Subcutaneous abdominal adipose tissue (tissue), 5 donors: Measurements from ENCODE around the gene HS6ST3.

Source experiments
- H3K27ac ChIP-seq: one replicate; pipeline ENCODE4 v1.7.0; 2013; ENCODE audit warnings: low read depth, mild to moderate bottlenecking, inconsistent platforms, low read length, moderate library complexity
- H3K27me3 ChIP-seq, 5 donors: one replicate each; pipeline ENCODE4 v1.7.0; 2013; ENCODE audit warnings: low read length in 5 of 5, inconsistent platforms in 1 of 5; ENCODE audit not compliant: control insufficient read depth in 5 of 5, insufficient read depth in 4 of 5
- H3K36me3 ChIP-seq, 5 donors: one replicate each; pipeline ENCODE4 v1.7.0; 2013; ENCODE audit warnings: low read length in 5 of 5; ENCODE audit not compliant: control insufficient read depth in 5 of 5, insufficient read depth in 5 of 5
- H3K4me1 ChIP-seq, 5 donors: one replicate each; pipeline ENCODE4 v1.7.0; 2013; ENCODE audit warnings: low read length in 5 of 5, mild to moderate bottlenecking in 3 of 5, moderate library complexity in 1 of 5; ENCODE audit not compliant: control insufficient read depth in 5 of 5, insufficient read depth in 5 of 5
- H3K4me3 ChIP-seq, 5 donors: one replicate each; pipeline ENCODE4 v1.7.0; 2013; ENCODE audit warnings: low read length in 5 of 5, low read depth in 1 of 5
- H3K9ac ChIP-seq, 5 donors: one replicate each; pipeline ENCODE4 v1.7.0; 2013; ENCODE audit warnings: low read length in 5 of 5, mild to moderate bottlenecking in 4 of 5, moderate library complexity in 3 of 5
- H3K9me3 ChIP-seq, 5 donors: one replicate each; pipeline ENCODE4 v1.7.0; 2013; ENCODE audit warnings: low read length in 5 of 5; ENCODE audit not compliant: control insufficient read depth in 5 of 5
- donor health status: healthy.
- donor health status: healthy.
- donor health status: healthy.
- donor health status: healthy.
- donor health status: healthy.

HS6ST3 gene

GRCh38 chr13:96539791-96540190, 449.9 kb downstream of the HS6ST3 start:
- Histone ChIP-seq H3K9me3 (no peaks in the 10 kb centered on the region), H3K4me1 (no peaks in the 10 kb centered on the region)

GRCh38 chr13:96540670-96541069, 450.8 kb downstream of the HS6ST3 start:
- Histone ChIP-seq H3K9me3 (no peaks in the 10 kb centered on the region), H3K4me3 (no peak overlapping the region), H3K27me3 (no peaks in the 10 kb centered on the region), H3K9ac (no peak overlapping the region), H3K36me3 (no peaks in the 10 kb centered on the region), H3K27ac (no peak overlapping the region), H3K4me1 (no peaks in the 10 kb centered on the region)

More at GRCh38 chr13:96539791-96540190, 449.9 kb downstream of the HS6ST3 start:
- H3K36me3 ChIP-seq = no peaks in the 10 kb centered on the region
- no peak overlapping the region for H3K27ac ChIP-seq
- H3K27me3 ChIP-seq = no peaks in the 10 kb centered on the region
- no peak overlapping the region for H3K9ac ChIP-seq
- H3K4me3 ChIP-seq = no peak overlapping the region

GRCh38 chr13:96542986-96543385, 453.1 kb downstream of the HS6ST3 start:
- Histone ChIP-seq H3K36me3 (no peaks in the 10 kb centered on the region), H3K27ac (no peak overlapping the region), H3K27me3 (no peaks in the 10 kb centered on the region), H3K4me1 (no peaks in the 10 kb centered on the region), H3K9me3 (no peaks in the 10 kb centered on the region), H3K9ac (no peak overlapping the region), H3K4me3 (no peak overlapping the region)

GRCh38 chr13:96544957-96545356, 455.1 kb downstream of the HS6ST3 start:
- no peak overlapping the region for H3K9ac ChIP-seq
- H3K4me3 ChIP-seq = no peak overlapping the region
- no peaks in the 10 kb centered on the region for H3K4me1 ChIP-seq
- no peak overlapping the region for H3K27ac ChIP-seq
- no peaks in the 10 kb centered on the region for H3K9me3 ChIP-seq
- H3K27me3 ChIP-seq = no peaks in the 10 kb centered on the region
- no peaks in the 10 kb centered on the region for H3K36me3 ChIP-seq

- Histone ChIP-seq H3K27me3 (no peaks in the 10 kb centered on the region), H3K36me3 (no peaks in the 10 kb centered on the region), H3K27ac (no peak overlapping the region), H3K4me1 (peaks cover 0 to 4% (median 0%) of the 10 kb centered on the region in 5 donors), H3K9ac (no peak overlapping the region), H3K4me3 (no peak overlapping the region), H3K9me3 (no peaks in the 10 kb centered on the region)
Observed at GRCh38 chr13:96546463-96546862, 456.6 kb downstream of the HS6ST3 start.

GRCh38 chr13:96551546-96551945, 461.6 kb downstream of the HS6ST3 start:
- H3K27me3 ChIP-seq = no peaks in the 10 kb centered on the region

GRCh38 chr13:96552559-96552958, 462.7 kb downstream of the HS6ST3 start:
- no peaks in the 10 kb centered on the region for H3K27me3 ChIP-seq
- no peak overlapping the region for H3K4me3 ChIP-seq
- H3K27ac ChIP-seq = no peak overlapping the region

More at GRCh38 chr13:96551546-96551945, 461.6 kb downstream of the HS6ST3 start:
- H3K9me3 ChIP-seq = no peaks in the 10 kb centered on the region
- H3K36me3 ChIP-seq = no peaks in the 10 kb centered on the region
- H3K9ac ChIP-seq = no peak overlapping the region
- H3K27ac ChIP-seq = no peak overlapping the region
- H3K4me1 ChIP-seq = peaks cover 0 to 9% (median 0%) of the 10 kb centered on the region in 5 donors
- H3K4me3 ChIP-seq = no peak overlapping the region

GRCh38 chr13:96553796-96554195, 463.9 kb downstream of the HS6ST3 start:
- Histone ChIP-seq H3K4me1 (peaks cover 0 to 9% (median 0%) of the 10 kb centered on the region in 5 donors), H3K27me3 (no peaks in the 10 kb centered on the region), H3K9ac (no peak overlapping the region), H3K4me3 (no peak overlapping the region), H3K27ac (no peak overlapping the region), H3K9me3 (no peaks in the 10 kb centered on the region), H3K36me3 (no peaks in the 10 kb centered on the region)

More at GRCh38 chr13:96552559-96552958, 462.7 kb downstream of the HS6ST3 start:
- no peaks in the 10 kb centered on the region for H3K9me3 ChIP-seq
- H3K4me1 ChIP-seq = peaks cover 0 to 9% (median 0%) of the 10 kb centered on the region in 5 donors
- H3K9ac ChIP-seq = no peak overlapping the region
- H3K36me3 ChIP-seq = no peaks in the 10 kb centered on the region

- H3K36me3 ChIP-seq = no peaks in the 10 kb centered on the region
- no peak overlapping the region for H3K4me3 ChIP-seq
- H3K27ac ChIP-seq = no peak overlapping the region
- peaks cover 0 to 2% (median 0%) of the 10 kb centered on the region in 5 donors for H3K9me3 ChIP-seq
- no peak overlapping the region for H3K9ac ChIP-seq
- H3K27me3 ChIP-seq = no peaks in the 10 kb centered on the region
- H3K4me1 ChIP-seq = peaks cover 0 to 7% (median 3%) of the 10 kb centered on the region in 5 donors
Observed at GRCh38 chr13:96573563-96573962, 483.7 kb downstream of the HS6ST3 start.

GRCh38 chr13:96575423-96576320, 485.8 kb downstream of the HS6ST3 start:
- no peak overlapping the region for H3K9ac ChIP-seq
- peaks cover 0 to 7% (median 3%) of the 10 kb centered on the region in 5 donors for H3K4me1 ChIP-seq
- H3K4me3 ChIP-seq = no peak overlapping the region
- H3K27me3 ChIP-seq = no peaks in the 10 kb centered on the region
- no peaks in the 10 kb centered on the region for H3K36me3 ChIP-seq
- H3K27ac ChIP-seq = no peak overlapping the region
- H3K9me3 ChIP-seq = no peaks in the 10 kb centered on the region
